ENCODE results near the gene EIF4G1.
"Not testable (repeated sequence)": the region's sequence is repeated elsewhere in the genome, so short reads cannot be mapped to it uniquely, and the experiment has no call there.

Gene EIF4G1

DNA sequence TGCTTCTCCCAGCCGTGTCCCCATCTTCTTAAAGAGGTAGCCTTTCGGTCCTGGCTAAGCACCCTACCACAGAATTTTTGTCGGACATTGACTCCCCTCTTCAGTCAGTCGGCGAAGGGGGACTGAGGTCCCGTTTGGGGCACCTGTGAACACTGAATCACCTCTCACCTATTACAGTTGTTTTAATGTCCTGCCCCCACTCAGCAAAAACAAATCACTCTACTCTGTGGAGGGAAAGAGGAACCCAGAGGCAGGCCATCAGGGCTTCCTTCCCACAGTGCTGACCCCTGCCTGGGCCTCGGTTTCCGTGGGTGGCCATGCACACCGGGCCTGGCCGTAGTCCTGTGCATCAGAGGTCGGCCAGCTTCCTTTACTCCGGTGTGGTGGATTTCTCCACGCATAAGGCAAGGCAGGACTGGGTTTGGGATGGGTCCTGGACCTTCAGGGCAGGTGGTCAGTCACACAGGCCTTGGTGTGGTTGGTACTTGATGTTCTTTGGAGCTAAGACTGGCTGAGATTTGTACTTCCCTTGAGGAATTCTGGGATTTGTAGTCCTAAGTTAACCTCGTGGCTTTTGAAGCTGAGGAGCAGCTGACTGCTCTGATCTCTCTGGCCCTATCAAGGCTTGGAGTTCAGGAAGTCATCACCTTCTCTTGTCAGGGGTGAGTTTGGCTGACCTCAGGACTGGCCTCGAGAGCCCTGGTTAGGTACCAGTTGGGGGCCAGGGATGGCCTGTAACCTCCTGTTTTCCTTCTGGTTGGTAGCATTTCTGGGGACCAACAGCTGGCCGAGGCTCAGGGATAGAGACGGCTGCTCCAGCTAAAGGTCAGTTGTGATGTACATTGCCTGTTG is 22.4 kb downstream of the EIF4G1 start:
- DNase-seq, result no peak

DNA sequence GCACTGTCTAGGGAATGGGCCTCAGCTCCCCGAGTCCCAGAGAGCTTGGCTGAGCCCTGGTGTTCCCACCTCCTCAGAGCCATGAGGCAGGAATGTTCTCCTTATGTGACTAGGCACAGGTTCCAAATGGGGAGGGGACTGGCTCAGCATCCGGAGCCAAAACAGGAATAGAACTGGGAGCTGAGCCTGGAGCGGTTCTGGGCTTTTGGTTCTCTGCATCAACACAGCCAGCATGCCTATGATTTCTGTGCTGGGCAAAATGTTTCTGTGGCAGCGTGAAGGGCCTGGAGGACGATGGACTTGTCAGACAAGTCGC is 23.0 kb downstream of the EIF4G1 start, which contains the start of gene FAM131A:
Gene FAM131A (plus strand): TSS at position 202 of the 316 bp plus-strand sequence. CDS start 31 bp downstream, at position 233.
- no peak for DNase-seq

DNA sequence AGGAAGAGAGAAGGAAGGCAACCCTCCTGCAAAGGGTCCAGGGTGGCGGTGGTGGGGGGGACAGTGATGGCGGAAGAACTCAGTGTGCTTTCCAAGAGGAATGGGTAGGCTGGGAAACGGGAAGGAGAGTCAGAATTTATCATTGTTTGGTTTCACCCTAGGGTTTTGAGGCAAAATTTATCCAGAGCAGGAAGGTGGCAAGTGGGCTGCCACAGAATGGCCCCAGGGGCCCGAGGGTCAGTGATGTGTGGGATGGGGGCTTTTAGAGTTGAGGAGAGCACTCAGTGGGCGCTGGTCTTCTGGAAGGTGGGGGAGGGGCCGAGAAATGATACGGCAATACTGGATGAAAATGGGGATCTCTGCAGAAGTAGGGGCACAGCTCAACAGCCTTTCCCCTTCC is 23.6 kb downstream of the EIF4G1 start:
- no peak for DNase-seq

DNA sequence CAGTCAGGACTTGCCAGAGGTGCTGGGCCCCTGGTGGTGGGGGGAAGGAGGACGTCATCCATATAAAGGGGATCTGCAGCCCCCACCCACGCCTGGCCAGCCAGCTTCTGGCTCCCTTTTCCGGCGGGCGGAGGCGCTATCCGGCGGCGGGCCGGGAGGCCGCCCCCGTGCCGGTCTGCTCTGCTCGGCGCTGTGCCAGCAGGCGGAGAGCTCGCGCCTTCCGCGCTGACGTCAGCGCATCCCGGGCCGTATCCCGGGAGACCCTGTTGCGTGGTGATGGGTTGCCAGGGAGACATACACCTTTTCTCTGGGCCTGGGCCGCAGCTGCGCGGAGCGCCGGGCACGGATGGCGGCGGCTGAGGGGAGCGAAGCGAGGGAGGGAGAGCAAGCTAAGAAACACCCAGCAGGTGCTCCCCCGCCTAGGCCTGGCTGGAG is 24.1 kb downstream of the EIF4G1 start:
- no peak for DNase-seq

DNA sequence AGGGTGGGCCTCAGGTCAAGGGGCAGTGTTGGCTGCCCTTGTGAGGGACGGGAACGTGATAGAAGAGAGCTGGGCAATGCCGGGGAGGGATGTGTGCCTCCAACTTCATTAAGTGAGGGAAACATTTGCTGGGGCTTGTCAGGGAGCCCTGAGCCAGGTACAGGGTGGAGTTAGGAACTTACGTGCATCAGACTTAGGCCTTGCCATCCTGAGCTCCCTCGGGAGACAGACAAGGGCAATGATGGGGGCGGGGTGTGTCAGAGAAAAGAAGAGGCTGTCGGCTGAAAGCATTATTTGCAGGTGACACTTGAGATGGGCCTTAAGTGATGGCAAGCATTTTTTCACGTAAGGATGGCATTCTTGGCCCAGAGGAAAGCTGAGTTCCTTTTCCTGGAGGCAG is 24.6 kb downstream of the EIF4G1 start:
- no peak for DNase-seq

DNA sequence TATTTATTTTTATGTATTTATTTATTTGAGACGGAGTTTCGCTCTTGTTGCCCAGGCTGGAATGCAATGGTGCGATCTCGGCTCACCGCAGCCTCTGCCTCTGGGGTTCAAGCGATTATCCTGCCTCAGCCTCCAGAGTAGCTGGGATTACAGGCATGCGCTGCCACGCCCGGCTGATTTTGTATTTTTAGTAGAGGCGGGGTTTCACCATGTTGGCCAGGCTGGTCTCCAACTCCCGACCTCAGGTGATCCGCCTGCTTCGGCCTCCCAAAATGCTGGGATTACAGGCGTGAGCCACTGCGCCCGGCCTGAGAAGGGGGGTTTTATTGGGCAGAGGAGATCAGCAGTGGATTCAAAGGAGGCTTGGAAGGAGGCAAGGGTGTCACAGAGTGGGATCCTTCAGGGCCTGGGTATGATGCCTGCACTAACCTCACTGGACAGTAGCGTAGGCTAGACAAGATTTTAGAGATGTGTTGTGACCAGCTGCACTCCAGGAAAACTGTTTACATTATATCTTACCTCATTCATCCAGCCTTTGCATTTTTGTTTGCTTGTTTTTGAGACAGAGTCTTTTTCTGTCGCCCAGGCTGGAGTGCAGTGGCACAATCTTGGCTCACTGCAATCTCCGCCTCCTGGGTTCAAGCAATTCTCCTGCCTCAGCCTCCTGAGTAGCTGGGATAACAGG is 25.2 kb downstream of the EIF4G1 start:
- not testable (repeated sequence) for DNase-seq

DNA sequence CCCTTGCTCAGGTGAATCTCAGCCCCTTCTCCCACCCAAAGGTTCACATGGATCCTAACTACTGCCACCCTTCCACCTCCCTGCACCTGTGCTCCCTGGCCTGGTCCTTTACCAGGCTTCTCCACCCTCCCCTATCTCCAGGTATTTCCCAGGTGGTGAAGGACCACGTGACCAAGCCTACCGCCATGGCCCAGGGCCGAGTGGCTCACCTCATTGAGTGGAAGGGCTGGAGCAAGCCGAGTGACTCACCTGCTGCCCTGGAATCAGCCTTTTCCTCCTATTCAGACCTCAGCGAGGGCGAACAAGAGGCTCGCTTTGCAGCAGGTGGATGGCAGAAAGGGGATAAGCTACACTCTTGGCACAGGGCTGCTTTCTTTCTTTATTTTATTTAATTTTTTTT is 27.5 kb downstream of the EIF4G1 start:
- no peak for DNase-seq

DNA sequence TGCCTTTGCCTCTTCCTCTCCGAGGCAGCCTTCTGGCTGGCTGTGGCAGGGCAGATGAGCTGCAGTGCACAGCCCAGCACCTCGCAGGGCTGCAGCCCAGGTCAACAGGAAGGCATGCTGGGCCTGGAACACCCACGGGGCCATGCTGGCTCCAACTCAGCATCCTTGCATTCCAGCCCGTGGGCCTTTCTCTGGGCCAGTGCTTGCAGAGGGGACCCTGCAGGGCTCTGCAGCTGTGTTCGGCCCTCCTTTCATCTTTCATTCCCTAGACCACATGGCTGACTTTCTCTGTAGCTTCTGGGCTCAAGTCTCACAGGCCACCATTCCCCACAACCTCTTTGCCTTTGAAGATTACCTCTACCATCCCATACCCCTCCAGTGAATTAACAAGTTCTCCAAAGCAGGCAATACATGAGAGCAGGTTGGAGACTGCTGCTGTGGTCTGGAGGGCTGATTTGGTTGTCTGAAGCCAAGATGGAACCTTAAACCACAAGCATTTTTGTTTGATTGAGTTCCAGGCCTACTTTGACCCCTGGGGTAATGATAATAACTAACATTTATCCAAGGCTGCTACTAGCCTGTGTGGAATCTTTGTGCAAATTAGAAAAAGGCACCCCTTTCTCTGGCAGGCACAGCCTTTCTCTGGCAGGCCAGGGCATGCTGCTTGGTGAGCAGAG is 28.9 kb downstream of the EIF4G1 start:
- no peak for DNase-seq

DNA sequence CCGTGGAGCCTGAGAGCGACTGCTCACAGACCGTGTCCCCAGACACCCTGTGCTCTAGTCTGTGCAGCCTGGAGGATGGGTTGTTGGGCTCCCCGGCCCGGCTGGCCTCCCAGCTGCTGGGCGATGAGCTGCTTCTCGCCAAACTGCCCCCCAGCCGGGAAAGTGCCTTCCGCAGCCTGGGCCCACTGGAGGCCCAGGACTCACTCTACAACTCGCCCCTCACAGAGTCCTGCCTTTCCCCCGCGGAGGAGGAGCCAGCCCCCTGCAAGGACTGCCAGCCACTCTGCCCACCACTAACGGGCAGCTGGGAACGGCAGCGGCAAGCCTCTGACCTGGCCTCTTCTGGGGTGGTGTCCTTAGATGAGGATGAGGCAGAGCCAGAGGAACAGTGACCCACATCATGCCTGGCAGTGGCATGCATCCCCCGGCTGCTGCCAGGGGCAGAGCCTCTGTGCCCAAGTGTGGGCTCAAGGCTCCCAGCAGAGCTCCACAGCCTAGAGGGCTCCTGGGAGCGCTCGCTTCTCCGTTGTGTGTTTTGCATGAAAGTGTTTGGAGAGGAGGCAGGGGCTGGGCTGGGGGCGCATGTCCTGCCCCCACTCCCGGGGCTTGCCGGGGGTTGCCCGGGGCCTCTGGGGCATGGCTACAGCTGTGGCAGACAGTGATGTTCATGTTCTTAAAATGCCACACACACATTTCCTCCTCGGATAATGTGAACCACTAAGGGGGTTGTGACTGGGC is 30.3 kb downstream of the EIF4G1 start:
- DNase-seq, result no peak

DNA sequence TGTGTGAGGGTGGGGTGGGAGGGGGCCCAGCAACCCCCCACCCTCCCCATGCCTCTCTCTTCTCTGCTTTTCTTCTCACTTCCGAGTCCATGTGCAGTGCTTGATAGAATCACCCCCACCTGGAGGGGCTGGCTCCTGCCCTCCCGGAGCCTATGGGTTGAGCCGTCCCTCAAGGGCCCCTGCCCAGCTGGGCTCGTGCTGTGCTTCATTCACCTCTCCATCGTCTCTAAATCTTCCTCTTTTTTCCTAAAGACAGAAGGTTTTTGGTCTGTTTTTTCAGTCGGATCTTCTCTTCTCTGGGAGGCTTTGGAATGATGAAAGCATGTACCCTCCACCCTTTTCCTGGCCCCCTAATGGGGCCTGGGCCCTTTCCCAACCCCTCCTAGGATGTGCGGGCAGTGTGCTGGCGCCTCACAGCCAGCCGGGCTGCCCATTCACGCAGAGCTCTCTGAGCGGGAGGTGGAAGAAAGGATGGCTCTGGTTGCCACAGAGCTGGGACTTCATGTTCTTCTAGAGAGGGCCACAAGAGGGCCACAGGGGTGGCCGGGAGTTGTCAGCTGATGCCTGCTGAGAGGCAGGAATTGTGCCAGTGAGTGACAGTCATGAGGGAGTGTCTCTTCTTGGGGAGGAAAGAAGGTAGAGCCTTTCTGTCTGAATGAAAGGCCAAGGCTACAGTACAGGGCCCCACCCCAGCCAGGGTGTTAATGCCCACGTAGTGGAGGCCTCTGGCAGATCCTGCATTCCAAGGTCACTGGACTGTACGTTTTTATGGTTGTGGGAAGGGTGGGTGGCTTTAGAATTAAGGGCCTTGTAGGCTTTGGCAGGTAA is 31.1 kb downstream of the EIF4G1 start:
- no peak for DNase-seq

DNA sequence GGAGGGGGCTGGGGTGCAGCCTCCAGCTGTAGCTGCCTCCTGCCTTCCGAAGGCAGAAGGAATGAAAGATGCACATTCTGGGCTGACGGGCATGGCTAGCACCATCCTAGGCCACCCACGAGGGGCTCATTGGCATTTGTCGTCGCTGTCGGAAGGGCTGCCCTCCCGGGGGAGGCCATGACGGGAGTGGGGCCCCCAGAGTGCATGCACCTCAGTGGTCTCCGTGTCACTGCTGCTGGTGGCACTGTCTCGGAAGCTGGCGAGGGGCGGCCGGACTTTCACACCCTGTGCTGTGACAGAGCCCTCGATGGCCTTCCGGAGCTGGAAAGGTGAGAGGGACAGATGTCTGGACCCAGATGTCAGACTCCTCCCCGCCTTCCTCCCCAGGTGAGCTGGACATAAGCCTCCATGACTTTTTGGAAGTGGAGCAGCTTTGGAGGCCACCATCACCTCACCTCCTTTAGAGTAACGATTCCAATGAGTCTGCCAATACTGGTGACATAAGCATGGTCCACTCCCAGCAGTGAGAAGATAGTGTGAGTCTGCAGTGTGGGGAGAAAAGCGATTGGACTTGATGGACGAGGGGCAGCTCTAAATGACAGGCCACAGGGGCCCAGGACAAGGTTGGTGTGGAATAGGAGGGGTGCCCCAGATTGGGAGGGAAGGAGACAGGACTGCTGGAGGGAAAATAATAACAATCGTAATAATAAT is 32.2 kb downstream of the EIF4G1 start:
- no peak for DNase-seq

DNA sequence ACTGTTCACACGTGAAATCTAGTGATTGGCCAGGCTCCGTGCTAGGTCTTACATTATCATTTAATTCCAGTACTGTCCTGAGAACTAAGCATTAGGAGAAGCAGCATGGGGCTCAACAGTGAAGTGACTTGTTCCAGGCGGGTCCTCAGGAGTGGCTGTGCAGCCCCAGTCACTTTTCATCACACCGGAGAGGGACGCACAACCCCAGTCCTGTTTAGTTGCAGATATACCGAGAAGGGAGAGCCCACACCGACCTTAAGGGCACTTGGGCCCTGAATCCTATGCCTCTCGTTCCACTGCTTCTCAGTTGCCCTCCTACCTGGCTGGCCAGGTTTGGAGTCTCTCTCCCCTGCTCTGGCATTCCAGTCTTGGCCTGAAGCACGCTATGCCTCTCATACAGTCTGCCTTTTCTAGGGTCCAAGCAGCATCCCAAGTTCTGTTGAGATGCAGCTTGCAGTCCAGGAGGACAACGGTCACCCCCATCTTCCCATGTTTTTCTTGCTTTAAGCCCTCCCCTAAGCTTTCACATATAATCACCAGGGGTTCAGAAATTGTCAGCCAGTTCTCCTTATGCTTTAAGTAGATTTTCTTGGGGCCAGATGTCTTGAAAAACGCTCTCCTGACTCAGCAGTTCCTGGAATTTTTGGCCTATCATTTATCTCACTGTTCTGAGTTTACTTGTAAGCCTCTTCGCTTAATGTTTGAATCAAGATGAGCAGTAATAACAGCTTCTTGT is 33.1 kb downstream of the EIF4G1 start:
- no peak for DNase-seq

DNA sequence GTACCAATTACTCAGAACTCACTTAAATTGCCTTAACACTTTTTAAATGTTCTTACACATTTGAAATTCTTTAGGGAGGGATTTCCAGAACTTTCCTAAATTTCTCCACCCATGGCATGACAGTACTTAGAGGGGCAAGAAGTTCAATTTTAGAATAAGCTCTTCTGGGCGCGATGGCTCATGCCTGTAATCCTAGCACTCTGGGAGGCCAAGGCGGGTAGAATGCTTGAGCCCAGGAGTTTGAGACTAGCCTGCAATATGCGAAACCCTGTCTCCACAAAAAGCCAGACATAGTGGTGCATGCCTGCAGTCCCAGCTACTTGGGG is 33.6 kb downstream of the EIF4G1 start:
- no peak for DNase-seq

DNA sequence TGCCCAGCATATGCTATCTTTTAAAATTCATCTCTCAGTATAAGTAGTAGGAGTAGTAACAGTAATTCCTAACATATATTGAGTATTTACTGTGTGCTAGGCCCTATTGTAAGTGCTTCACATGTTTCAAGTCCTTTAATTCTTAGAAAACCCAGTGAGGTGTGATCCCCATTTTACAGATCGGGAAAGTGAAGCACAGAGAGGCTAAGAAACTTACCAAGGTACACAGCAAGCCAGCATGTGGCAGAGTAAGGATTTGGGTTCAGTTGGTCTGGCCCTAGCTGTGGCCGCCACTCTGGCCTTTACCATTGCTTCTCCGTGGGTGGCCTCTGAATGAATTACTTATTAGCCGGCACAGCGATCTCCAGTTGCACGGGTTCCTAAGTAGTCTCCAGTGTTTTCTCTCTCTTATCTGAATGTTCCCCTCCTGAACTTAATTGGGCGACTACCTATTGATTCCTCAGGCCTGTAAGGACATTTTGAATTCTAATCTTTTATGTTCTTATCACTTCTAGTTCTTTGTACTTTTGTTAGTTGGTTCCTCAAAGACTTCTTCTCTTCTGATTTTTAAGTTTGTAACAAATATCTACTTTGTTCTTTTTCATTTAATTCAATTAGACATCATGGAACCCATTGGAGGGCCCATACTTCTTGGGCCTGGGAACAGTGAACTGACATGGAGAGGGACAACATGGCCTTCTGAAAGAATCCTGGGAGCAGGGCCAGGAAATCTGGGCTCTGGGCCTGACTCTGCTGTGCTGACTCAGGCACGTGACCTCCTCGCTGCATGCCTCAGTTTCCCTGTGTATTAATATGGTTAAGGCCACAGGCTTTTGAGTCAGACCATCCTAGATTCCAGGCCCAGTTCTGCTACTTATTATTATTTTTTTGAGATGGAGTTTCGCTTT is 35.4 kb downstream of the EIF4G1 start:
- DNase-seq, result no peak

DNA sequence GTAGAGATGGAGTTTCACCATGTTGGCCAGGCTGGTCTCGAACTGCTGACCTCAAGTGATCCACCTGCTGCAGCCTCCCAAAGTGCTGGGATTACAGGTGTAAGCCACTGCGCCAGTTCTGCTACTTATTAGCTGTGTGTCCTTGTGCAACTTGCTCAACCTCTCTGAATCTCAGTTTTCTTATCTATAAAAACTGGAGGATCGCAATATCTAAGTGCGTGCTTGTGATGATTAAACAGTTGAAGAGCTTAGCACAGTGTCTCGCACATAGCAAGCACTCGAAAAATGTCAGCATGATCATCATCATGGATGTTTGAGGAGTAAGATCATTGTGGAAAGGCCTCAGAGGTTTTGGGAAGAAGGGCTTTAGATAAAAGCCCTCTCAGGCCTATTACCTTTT is 36.2 kb downstream of the EIF4G1 start:
- no peak for DNase-seq

DNA sequence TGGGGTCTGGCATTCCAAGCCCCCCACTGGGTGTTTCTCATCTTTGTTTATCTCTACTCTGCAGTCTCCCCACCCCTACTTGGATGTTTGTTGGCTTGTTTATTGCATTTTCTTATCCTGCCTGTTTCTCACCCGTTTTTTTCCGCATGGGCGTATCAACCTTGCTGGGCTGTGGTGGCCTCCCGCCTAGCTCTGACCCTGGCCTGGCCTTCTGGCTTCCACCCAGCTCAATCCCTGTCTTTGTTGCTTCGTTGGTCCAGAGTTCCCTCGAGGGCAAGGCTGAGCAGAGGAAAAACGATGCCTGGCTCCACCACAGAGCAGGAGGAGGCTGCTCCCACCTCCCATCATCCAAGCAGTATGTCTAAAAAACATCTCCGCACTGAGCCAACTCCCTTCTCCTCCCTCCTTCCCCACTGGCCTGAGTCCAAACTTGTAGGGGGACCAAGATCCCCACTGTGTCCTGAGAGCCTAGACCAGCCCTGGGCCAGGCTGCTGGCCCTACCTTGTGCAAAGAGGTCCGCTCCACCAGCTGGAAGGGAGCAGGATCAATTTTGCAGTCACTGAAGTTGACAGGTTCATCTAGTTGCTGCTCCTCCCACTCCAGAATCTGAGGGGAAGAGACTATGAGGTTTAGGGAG is 37.2 kb downstream of the EIF4G1 start:
- DNase-seq, result no peak

DNA sequence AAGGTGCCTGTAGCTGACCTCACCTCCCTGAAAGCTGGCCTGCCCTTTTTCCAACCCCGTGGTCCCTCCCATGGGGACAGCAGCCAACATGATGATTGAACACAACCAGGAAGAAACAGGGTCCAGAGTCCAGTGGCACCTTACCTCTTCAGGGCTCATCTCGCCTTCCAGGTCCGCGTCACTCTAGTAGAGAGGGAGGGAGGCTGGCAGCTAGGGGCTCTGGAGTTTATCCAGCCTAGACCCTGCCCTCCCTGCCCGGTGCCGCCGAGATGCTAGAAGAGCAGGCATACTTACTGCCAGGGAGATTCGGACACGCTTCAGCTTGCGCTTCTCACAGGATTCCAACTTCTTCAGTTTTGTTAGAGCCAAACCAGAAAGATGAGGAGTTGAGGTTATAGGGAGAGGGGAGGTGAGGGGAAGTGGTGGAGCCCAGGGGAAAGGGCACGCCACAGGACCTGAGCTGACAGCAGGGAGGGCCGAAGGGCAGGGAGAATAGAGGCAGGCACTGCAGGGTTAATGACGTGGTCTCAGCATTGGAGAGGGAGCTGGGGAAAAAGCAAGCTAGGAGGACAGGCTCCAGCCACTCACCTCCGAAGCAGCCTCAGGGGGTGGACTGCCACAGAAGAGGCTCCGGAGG is 37.9 kb downstream of the EIF4G1 start:
- no peak for DNase-seq

DNA sequence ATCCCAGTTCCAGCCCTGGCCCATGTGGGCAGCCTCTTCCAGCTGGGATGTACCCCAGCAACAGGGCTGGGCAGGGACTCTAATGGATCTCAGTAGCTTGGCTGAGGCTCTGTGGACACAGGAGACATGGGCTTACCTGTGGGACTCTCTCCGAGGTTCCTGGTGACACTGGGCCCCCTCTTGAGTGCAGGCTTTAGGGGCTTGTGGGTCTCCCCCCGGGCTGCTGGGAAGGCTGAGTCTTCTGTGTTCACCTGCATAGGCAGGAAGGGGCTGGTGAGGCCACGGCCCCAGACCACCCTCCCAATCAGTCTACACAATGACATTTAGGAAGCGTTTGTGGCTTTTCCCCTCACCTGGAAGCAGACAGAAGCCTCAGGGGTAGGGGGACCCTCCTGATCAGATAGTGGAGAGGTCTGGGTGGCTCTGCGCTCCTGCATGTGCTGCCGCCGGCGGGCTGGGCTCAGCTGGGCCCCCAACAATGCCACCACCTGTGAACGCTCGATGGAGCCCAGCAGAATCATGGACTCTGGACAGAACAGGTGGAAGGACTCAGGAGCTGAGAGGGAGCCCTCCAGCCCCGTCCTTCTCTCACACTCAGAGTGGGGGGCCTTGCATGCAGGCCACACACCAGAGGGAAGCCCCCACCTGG is 38.6 kb downstream of the EIF4G1 start:
- no peak for DNase-seq
